AG04449 (cell line): Measurements from ENCODE around the gene GRIA1.
"Not testable (repeated sequence)": the region's sequence is repeated elsewhere in the genome, so short reads cannot be mapped to it uniquely, and the experiment has no call there.

Experiments
- CTCF ChIA-PET: fragments of 350-600 bp; formaldehyde crosslinking; extraction: SDS; loops from one replicate; lab custom pipeline; 2021; ENCODE audit warnings: antibody characterized with exemption; lab: Yijun Ruan, JAX
- POLR2A ChIA-PET: fragments of 400-600, 350-600 bp; formaldehyde crosslinking; extraction: SDS; loops from one replicate; lab custom pipeline; 2020; ENCODE audit warnings: antibody characterized with exemption, inconsistent platforms; lab: Yijun Ruan, JAX
- DNase-seq: peaks from one replicate; pipeline ENCODE4 v3.0.0-alpha.2; 2010; ENCODE audit warnings: low read depth, low spot score
- H3K4me3 ChIP-seq: 2 replicates; pipeline ENCODE4 v1.5.1; 2011; ENCODE audit warnings: low read depth, mild to moderate bottlenecking, control low read depth, low read length
- TF ChIP-seq, protein P1 (sequence below): IDR thresholded peaks from one replicate; pipeline ENCODE4 v1.5.1; 2011; ENCODE audit warnings: mild to moderate bottlenecking, moderate library complexity, low read length, control low read depth, inconsistent platforms; ENCODE audit not compliant: insufficient read depth; ENCODE audit errors: missing control alignments

Gene GRIA1

DNA sequence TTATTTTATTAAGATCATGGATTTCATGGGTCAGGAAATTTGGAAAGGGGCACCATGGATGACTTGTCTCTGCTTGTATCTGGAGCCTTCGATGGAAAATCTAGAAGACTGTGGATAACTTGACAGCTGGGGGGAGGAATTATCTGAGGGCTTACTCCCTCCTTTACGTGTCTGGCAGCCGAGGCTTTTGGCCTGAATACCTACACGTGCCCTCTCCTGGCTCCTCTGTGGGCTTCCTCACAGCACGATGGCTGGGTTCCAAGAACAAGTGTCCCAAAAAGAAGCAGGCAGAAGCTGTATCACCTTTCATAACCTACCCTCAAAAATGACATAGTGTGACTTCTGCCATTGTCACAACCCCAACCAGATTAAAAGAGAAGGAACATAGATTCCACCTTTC lies 228.9 kb downstream of the GRIA1 start:
- H3K4me3 ChIP-seq = no peak overlapping the region
- no peak for DNase-seq
- ChIA-PET POLR2A (no interaction called here), CTCF (no interaction called here)
- TF ChIP-seq, protein P1, sequence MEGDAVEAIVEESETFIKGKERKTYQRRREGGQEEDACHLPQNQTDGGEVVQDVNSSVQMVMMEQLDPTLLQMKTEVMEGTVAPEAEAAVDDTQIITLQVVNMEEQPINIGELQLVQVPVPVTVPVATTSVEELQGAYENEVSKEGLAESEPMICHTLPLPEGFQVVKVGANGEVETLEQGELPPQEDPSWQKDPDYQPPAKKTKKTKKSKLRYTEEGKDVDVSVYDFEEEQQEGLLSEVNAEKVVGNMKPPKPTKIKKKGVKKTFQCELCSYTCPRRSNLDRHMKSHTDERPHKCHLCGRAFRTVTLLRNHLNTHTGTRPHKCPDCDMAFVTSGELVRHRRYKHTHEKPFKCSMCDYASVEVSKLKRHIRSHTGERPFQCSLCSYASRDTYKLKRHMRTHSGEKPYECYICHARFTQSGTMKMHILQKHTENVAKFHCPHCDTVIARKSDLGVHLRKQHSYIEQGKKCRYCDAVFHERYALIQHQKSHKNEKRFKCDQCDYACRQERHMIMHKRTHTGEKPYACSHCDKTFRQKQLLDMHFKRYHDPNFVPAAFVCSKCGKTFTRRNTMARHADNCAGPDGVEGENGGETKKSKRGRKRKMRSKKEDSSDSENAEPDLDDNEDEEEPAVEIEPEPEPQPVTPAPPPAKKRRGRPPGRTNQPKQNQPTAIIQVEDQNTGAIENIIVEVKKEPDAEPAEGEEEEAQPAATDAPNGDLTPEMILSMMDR = no peak

- DNase-seq, CTCF ChIA-PET, H3K4me3 ChIP-seq, POLR2A ChIA-PET: not testable (repeated sequence)
Measured at GRCh38 chr5:153723022-153723610, 232.6 kb downstream of the GRIA1 start.

GRCh38 chr5:153742060-153742459 lies 251.6 kb downstream of the GRIA1 start:
- ChIA-PET POLR2A (no interaction called here), CTCF (interaction anchor here (0.8 kb wide), 1 partner anchor 15 kb away, joined by 3 read pairs; no protein-coding TSS in a partner anchor)
- no peak overlapping the region for H3K4me3 ChIP-seq
- TF ChIP-seq, protein P1 = no peak
- DNase-seq = no peak

GRCh38 chr5:153744751-153745150 lies 254.3 kb downstream of the GRIA1 start:
- no peak for DNase-seq
- TF ChIP-seq, protein P1 = no peak
- ChIA-PET CTCF (interaction anchor here (0.9 kb wide), 1 partner anchor 215 kb away, joined by 3 read pairs; no protein-coding TSS in a partner anchor), POLR2A (no interaction called here)
- no peak overlapping the region for H3K4me3 ChIP-seq

GRCh38 chr5:153745778-153746395 lies 255.4 kb downstream of the GRIA1 start:
- H3K4me3 ChIP-seq = no peak overlapping the region
- TF ChIP-seq, protein P1 = no peak
- ChIA-PET CTCF (no interaction called here), POLR2A (no interaction called here)
- no peak for DNase-seq

DNA sequence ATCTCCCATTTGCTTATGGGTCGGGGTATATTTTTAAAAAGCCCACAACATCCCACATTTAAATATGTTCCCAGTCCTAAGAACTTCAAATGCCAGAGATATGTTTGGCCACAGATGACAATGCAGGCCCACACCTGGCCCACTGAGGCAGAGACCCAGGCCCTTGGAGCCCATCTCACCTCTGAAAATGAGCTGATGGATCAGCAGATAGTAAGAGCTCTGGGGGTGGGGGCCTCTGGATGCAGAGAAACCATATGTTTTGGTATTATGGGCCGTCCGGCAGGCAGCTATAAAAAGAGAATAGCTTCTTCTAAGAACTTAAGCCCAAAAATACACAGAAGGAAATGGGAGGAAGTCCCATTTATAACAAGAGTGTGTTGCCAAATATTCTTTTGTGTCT lies 256.0 kb downstream of the GRIA1 start:
- no peak overlapping the region for H3K4me3 ChIP-seq
- no peak for DNase-seq
- TF ChIP-seq, protein P1 = no peak
- ChIA-PET CTCF (interaction anchor here (1.5 kb wide), 1 partner anchor 249 kb away, joined by 3 read pairs; no protein-coding TSS in a partner anchor), POLR2A (no interaction called here)
